ENCODE measurements around the gene DYNC2I2. TPM values are rescaled to one million over a fixed set of nuclear protein-coding genes. Genes with fewer than 3 reads are reported as not detected.

The DYNC2I2 gene
- total and polyA plus RNA-seq, 2 donors (not counting 3 experiments of a cell fraction or from before 2014, with no cell fraction given): 73.6 to 82.6 TPM

DNA sequence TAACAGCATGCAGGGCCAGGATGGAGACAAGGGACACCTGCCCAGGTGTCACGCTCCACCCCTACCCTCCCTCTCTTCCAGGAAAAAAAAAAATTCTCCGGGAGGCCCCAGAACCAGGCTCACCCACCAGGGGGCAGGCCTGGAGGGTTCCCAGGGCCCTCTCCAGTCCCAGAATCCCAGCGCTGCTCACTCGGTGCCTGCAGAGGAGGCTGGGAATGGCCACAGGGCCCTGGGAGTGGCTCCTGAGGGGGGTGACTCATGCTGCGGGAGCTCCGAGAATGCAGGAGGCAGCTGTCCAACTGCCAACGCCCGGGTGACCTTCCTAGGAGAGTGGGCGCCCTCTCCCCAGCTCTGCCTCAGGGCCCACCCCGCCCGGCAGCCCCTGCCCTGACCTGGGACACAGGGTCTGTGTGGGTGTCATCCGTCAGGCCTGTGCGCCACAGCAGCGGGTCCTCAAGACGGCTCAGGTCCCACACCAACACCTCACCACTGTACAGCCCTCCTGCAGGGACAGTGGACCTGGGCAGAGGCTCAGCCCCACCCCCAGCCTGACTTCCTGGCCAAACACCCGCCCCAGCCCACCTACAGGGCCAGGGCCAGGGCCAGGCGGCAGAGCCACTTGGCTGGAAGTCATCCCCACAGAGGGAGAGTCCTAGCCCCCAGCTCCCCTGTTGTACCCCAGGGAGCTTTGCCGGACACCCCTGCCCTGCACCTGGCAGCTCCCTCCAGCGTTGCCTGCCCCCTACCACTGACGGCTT, 21.2 kb downstream of the DYNC2I2 start:
- peak; percentile 86 for DNase-seq (ENCODE audit: low read depth, low spot score)
- peak overlapping the region; percentile 64 for H3K27ac ChIP-seq (ENCODE audit: insufficient read depth, low read depth, low read length)
- ChIA-PET CTCF (interaction anchor here (0.6 to 3.1 kb wide), 18 partner anchors 8 to 273 kb away, joined by 3 to 18 read pairs (median 4); partner anchors contain the start of genes DYNC2I2, ENDOG and PKN3), POLR2A (interaction anchor here (0.6 to 1.0 kb wide), 4 partner anchors 18 to 130 kb away, joined by 3 to 4 read pairs (median 3); no protein-coding TSS in a partner anchor)
- no peaks in the 10 kb centered on the region for H3K79me2 ChIP-seq (ENCODE audit: control insufficient read depth, insufficient read depth, low read length)
- H4K20me1 ChIP-seq (replicated peaks; ENCODE audit: control insufficient read depth, extremely low read depth, insufficient read depth, low read length): no peaks in the 10 kb centered on the region
- no peaks in the 10 kb centered on the region for H3K9me1 ChIP-seq (replicated peaks; ENCODE audit: control insufficient read depth, extremely low read depth, insufficient read depth, low read length)
- FAIRE-seq: peak; percentile 96
- H3K9ac ChIP-seq (replicated peaks; ENCODE audit: extremely low read depth, insufficient read depth, low read length): peak overlapping the region; percentile 36
- H3K9me3 ChIP-seq (replicated peaks; ENCODE audit: control insufficient read depth, insufficient read depth, low read length): no peaks in the 10 kb centered on the region
- H3K4me1 ChIP-seq (ENCODE audit: control insufficient read depth, extremely low read depth, insufficient read depth, low read length): peaks cover 11% of the 10 kb centered on the region
- no peak overlapping the region for H3K4me2 ChIP-seq (ENCODE audit: insufficient read depth, low read length)
- no TSS peak for BruUV-seq (replicated peaks)
- no peak overlapping the region for H3K4me3 ChIP-seq (replicated peaks in 1 of 3; ENCODE audit: insufficient read depth in 1 of 3, low read depth in 1 of 3, low read length in 3 of 3)
- H2AFZ ChIP-seq (ENCODE audit: low read depth, low read length): no peak overlapping the region
- intact Hi-C loops (cut with micrococcal nuclease) (loop anchor here (1.0 to 5.0 kb wide), 4 partner anchors 54 to 182 kb away; partner anchors contain the start of genes ENDOG, PKN3, SET and ZER1), dilution Hi-C loops (cut with MboI; ENCODE audit: extremely low pct_ligation_motif_present, low sequenced_read_pairs) (no loop called here)
- H3K36me3 ChIP-seq (ENCODE audit: control insufficient read depth in 2 of 2, extremely low read depth in 1 of 2, insufficient read depth in 2 of 2, low read length in 2 of 2): peaks cover 17 to 35% of the 10 kb centered on the region in 2 experiments
- no peaks in the 10 kb centered on the region for H3K27me3 ChIP-seq (ENCODE audit: control insufficient read depth in 2 of 2, insufficient read depth in 2 of 2, low read length in 2 of 2)
- TF ChIP-seq GATA2 (IDR thresholded peaks at IDR 0.05; ENCODE audit: insufficient read depth, insufficient read length, low read depth, low read length): no peak
- TF ChIP-seq FOS (IDR thresholded peaks at IDR 0.05; ENCODE audit: borderline replicate concordance, insufficient read depth, low read length): peak; percentile 91
- TF ChIP-seq, protein P1, sequence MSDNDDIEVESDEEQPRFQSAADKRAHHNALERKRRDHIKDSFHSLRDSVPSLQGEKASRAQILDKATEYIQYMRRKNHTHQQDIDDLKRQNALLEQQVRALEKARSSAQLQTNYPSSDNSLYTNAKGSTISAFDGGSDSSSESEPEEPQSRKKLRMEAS (IDR thresholded peaks at IDR 0.05; ENCODE audit: insufficient read depth, insufficient read length): no peak
- TF ChIP-seq POLR2A (IDR thresholded peaks at IDR 0.05; ENCODE audit: low read depth, low read length): peak; percentile 61
- TF ChIP-seq, protein P2, sequence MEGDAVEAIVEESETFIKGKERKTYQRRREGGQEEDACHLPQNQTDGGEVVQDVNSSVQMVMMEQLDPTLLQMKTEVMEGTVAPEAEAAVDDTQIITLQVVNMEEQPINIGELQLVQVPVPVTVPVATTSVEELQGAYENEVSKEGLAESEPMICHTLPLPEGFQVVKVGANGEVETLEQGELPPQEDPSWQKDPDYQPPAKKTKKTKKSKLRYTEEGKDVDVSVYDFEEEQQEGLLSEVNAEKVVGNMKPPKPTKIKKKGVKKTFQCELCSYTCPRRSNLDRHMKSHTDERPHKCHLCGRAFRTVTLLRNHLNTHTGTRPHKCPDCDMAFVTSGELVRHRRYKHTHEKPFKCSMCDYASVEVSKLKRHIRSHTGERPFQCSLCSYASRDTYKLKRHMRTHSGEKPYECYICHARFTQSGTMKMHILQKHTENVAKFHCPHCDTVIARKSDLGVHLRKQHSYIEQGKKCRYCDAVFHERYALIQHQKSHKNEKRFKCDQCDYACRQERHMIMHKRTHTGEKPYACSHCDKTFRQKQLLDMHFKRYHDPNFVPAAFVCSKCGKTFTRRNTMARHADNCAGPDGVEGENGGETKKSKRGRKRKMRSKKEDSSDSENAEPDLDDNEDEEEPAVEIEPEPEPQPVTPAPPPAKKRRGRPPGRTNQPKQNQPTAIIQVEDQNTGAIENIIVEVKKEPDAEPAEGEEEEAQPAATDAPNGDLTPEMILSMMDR (IDR thresholded peaks at IDR 0.05; ENCODE audit: extremely low read depth in 1 of 2, insufficient read depth in 1 of 2, low read depth in 1 of 2, low read length in 2 of 2): peak; percentile 83 to 86
- TF ChIP-seq EZH2 (IDR thresholded peaks at IDR 0.05; ENCODE audit: borderline replicate concordance, low read depth, low read length, severe bottlenecking): no peak
- TF ChIP-seq POLR2AphosphoS5 (IDR thresholded peaks at IDR 0.05; ENCODE audit: insufficient read depth, low read depth, low read length): peak; percentile 85
- no peak for TF ChIP-seq MYC (IDR thresholded peaks at IDR 0.05; ENCODE audit: low read depth, low read length)
- TF ChIP-seq JUN (IDR thresholded peaks at IDR 0.05; ENCODE audit: borderline replicate concordance, insufficient read depth, insufficient read length, low read depth): peak; percentile 73

Measured in endothelial cell of umbilical vein (primary cell).